Neuron (in vitro differentiated cells): ENCODE measurements around the gene NUTM1.

Experiments used
- H2AFZ ChIP-seq: one replicate; pipeline ENCODE4 v1.6.1; 2013; ENCODE audit warnings: low read depth, mild to moderate bottlenecking, inconsistent platforms, low read length, moderate library complexity
- H3K27me3 ChIP-seq: one replicate; pipeline ENCODE4 v1.6.1; 2013; ENCODE audit warnings: low read length; ENCODE audit not compliant: insufficient read depth
- H3K36me3 ChIP-seq: one replicate; pipeline ENCODE4 v1.6.1; 2013; ENCODE audit warnings: low read length; ENCODE audit not compliant: insufficient read depth
- H3K4me1 ChIP-seq: one replicate; pipeline ENCODE4 v1.6.1; 2013; ENCODE audit warnings: low read length; ENCODE audit not compliant: insufficient read depth
- H3K4me3 ChIP-seq: 2 replicates; pipeline ENCODE4 v1.5.1; 2013; ENCODE audit warnings: mild to moderate bottlenecking, low read length, moderate library complexity
- H3K9me3 ChIP-seq: one replicate; pipeline ENCODE4 v1.6.1; 2013; ENCODE audit warnings: low read length

The NUTM1 gene

DNA sequence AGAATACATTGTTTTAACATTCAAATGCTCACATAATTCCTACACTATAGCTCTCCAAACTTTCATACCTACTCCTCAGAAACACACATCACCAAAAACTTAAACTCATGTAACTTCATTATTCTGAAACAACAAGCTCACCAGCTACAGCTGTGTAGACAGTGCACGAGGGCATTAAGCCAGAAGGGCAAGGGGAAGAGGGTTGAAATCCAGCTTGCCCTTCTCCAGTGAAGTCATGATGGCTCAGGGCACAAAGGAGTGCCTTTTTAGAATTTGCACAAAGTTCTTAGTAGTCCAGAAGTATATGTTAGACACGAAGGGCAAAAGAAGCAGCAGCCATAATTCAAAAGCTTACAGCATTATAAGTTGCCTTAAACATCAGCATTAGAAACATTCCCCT, 14.1 kb upstream of the NUTM1 start:
- no peaks in the 10 kb centered on the region for H3K36me3 ChIP-seq
- H3K9me3 ChIP-seq: no peaks in the 10 kb centered on the region
- H3K27me3 ChIP-seq: no peaks in the 10 kb centered on the region
- no peak overlapping the region for H2AFZ ChIP-seq
- H3K4me3 ChIP-seq: no peak overlapping the region
- no peaks in the 10 kb centered on the region for H3K4me1 ChIP-seq

DNA sequence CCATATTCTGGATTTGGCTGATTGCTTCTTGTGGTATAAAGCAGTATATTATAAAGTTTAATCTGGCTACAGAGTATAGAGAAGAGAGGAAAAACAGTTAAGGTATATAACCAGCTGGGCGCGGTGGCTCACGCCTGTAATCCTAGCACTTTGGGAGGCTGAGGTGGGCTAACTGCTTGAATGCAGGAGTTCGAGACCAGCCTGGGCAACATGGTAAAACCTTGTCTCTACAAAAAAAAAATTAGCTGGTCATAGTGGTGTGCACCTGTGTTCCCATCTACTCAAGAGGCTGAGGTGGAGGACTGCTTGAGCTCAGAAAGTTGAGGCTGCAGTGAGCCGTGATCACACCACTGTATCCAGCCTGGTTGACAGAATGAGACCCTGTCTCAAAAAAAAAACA, 12.8 kb upstream of the NUTM1 start:
- no peak overlapping the region for H2AFZ ChIP-seq
- no peaks in the 10 kb centered on the region for H3K36me3 ChIP-seq
- no peaks in the 10 kb centered on the region for H3K27me3 ChIP-seq
- no peak overlapping the region for H3K4me3 ChIP-seq
- H3K4me1 ChIP-seq: peaks cover 2% of the 10 kb centered on the region
- no peaks in the 10 kb centered on the region for H3K9me3 ChIP-seq

GRCh38 chr15:34331809-34332208, 11.3 kb upstream of the NUTM1 start:
- Histone ChIP-seq H3K36me3 (no peaks in the 10 kb centered on the region), H3K9me3 (no peaks in the 10 kb centered on the region), H3K4me1 (peaks cover 6% of the 10 kb centered on the region), H2AFZ (no peak overlapping the region), H3K27me3 (no peaks in the 10 kb centered on the region), H3K4me3 (no peak overlapping the region)

DNA sequence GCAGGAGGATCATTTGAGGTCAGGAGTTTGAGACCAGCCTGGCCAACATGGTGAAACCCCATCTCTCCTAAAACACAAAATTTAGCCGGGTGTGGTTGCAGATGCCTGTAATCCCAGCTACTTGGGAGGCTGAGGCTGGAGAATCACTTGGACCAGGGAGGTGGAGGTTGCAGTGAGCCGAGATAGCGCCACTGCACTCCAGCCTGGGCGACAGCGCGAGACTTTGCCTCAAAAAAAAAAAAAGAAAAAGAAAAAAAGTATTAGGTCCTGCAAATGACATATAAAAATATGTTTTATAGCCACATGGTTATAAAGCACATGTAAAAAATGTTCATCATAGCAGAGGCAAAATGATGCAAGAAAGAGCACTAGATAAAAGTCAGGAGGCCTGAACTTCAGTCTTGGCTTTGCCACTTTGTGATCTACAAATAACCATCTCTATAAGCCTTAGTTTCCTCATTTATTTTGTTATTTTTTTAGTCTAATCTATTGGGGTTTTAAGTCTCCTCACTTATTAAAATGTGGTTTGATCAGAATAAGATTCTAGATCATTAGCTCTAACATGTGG, 10.5 kb upstream of the NUTM1 start:
- Histone ChIP-seq H3K36me3 (no peaks in the 10 kb centered on the region), H3K9me3 (no peaks in the 10 kb centered on the region), H3K4me1 (peaks cover 10% of the 10 kb centered on the region), H3K4me3 (no peak overlapping the region), H2AFZ (no peak overlapping the region), H3K27me3 (no peaks in the 10 kb centered on the region)

DNA sequence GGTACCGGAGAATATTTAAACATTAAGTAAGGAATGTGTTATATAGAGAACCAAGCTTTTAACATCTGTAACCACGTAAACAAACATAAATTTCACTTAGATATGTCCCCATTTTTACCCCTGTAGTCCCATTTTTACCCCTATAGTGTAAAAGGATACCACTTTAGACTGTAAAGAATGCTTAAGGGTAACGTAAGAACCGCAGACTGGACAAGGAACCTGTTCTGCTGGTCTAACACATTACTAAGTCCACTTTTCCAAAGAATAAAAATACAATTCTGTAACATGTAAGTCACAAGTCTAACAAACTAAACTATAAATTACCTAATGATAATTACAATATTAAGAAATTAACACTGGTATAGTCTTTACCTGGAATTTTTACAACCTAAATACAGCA, 8.4 kb upstream of the NUTM1 start:
- Histone ChIP-seq H2AFZ (no peak overlapping the region), H3K9me3 (no peaks in the 10 kb centered on the region), H3K27me3 (no peaks in the 10 kb centered on the region), H3K36me3 (peaks cover 4% of the 10 kb centered on the region), H3K4me1 (peaks cover 10% of the 10 kb centered on the region), H3K4me3 (no peak overlapping the region)

- no peak overlapping the region for H3K4me3 ChIP-seq
- H3K27me3 ChIP-seq: no peaks in the 10 kb centered on the region
- H2AFZ ChIP-seq: no peak overlapping the region
- peaks cover 6% of the 10 kb centered on the region for H3K36me3 ChIP-seq
- peaks cover 10% of the 10 kb centered on the region for H3K4me1 ChIP-seq
- H3K9me3 ChIP-seq: no peaks in the 10 kb centered on the region
Observed at GRCh38 chr15:34335176-34336032, 7.7 kb upstream of the NUTM1 start.

DNA sequence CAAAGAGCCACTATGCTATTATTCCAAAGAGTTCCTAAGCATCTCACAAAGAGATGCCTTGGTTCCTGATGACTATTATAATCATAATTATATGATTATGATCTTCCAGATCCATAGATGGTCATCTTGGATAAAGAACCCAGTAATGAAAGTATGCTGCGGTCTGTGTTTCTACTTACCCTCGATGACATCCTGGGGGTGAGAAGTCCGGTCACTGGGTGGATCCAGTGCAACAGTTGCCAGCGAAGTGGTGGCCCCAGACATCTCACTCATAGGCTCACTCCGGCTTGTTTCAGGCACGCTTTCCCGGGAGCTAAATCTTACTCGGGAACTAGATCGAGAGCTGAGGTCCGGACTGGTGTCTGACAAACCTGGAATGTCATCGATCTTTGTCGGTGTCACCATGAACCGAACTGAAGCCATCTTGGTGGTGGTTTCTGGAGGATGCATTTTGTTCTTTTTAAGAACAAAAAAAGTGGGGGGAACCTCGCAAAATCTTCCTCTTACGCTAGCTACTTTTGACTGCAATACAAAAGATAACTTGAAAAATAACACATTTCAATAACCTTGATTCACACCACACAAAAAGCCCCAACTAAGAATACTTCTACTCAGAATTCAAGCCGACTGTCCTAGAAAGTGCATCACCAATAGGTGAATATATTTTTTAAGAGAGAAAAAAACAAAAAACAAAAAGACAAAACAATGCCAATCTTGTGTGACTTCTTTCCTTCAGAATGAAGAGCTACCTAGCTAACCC, 6.7 kb upstream of the NUTM1 start:
- peak overlapping the region; percentile 85 for H3K4me3 ChIP-seq
- H3K36me3 ChIP-seq: peaks cover 15% of the 10 kb centered on the region
- peak overlapping the region; percentile 92 for H2AFZ ChIP-seq
- peaks cover 10% of the 10 kb centered on the region for H3K4me1 ChIP-seq
- H3K27me3 ChIP-seq: no peaks in the 10 kb centered on the region
- no peaks in the 10 kb centered on the region for H3K9me3 ChIP-seq

DNA sequence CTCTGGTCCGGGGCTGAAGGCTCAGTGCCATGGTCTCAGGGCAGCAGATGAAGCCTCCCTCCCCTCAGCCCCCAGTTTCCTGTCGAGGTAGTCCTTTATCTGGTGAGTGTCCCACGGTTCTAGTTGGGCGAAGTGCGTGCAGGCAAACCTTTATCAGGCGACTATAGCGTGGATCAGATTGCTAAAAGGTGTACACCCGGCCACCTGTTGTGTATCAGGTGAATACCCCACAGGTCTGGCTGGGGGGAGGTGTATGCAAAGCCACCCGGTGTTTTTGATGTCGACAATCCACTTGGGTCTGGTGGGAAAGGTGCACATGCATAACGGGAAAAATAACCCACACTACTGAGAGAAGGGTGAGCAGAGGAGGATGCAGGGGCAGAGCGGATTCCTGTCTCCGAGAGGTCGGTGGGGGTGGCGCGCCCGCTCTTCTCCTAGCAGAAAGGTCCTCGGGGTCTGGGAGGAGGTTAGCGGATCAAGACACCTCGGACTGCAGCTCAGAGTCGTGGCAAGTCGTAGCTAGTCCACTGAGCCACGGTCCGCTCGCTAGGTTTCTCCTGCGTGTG, 6.0 kb upstream of the NUTM1 start:
- Histone ChIP-seq H3K4me3 (peak overlapping the region; percentile 85), H3K27me3 (no peaks in the 10 kb centered on the region), H3K36me3 (peaks cover 19% of the 10 kb centered on the region), H3K4me1 (peaks cover 14% of the 10 kb centered on the region), H2AFZ (peak overlapping the region; percentile 92), H3K9me3 (no peaks in the 10 kb centered on the region)

DNA sequence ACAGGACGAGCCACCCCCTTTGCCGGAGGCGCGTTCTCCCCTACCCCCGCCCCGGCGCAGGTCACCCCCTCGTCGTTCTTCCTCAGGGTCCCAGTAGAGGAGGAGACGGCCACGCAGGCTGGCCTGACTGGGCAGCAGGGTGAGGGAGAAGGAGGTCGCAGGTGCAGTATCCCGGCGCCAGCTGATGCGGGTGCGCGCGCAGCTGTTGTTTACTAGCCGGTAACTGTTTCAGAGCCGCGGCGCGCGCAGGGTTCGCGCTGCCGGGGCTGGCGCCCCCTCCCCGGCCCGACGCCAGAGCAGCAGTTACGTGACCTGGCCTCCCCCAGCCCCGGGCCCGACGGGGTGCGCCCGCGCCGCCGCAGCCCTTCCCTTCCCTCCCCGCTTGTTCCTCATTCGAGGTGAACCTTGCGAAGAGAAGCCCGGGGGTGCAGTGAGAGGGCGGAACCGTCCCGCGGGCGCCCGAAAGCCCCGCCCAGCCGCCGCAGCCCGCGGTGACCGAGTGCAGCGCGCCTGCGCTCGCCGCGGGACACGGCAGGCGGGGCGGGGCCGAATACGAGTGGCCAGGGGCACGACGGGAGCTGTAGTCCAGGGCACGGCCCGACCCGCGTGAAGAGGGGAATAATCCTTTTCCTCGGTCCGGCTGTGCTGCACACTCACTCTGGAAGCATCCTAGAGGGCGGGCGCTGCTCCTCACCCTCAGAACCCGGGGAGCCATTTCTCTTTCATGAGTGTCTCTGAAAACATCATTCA, 5.4 kb upstream of the NUTM1 start, which contains the start of gene SLC12A6:
TSS of gene SLC12A6 (minus strand) at position 225 of the 750 bp plus-strand sequence. CDS start 1,101 bp downstream, outside the sequence.
- peaks cover 14% of the 10 kb centered on the region for H3K4me1 ChIP-seq
- peak within 1 kb of the TSS; percentile 85 for H3K4me3 ChIP-seq
- H3K9me3 ChIP-seq: no peaks in the 10 kb centered on the region
- no peaks in the 10 kb centered on the region for H3K27me3 ChIP-seq
- peak within 1 kb of the TSS; percentile 92 for H2AFZ ChIP-seq
- H3K36me3 ChIP-seq: peaks cover 19% of the 10 kb centered on the region

GRCh38 chr15:34338347-34338746, 4.8 kb upstream of the NUTM1 start:
- Histone ChIP-seq H3K4me1 (peaks cover 14% of the 10 kb centered on the region), H3K4me3 (peak overlapping the region; percentile 85), H3K36me3 (peaks cover 19% of the 10 kb centered on the region), H2AFZ (no peak overlapping the region), H3K9me3 (no peaks in the 10 kb centered on the region), H3K27me3 (no peaks in the 10 kb centered on the region)

GRCh38 chr15:34339946-34340345, 3.2 kb upstream of the NUTM1 start:
- Histone ChIP-seq H3K4me3 (no peak overlapping the region), H3K27me3 (no peaks in the 10 kb centered on the region), H3K36me3 (peaks cover 19% of the 10 kb centered on the region), H2AFZ (no peak overlapping the region), H3K4me1 (peaks cover 12% of the 10 kb centered on the region), H3K9me3 (no peaks in the 10 kb centered on the region)

- Histone ChIP-seq H3K36me3 (peaks cover 19% of the 10 kb centered on the region), H3K9me3 (no peaks in the 10 kb centered on the region), H3K4me3 (peak overlapping the region; percentile 87), H3K4me1 (peaks cover 10% of the 10 kb centered on the region), H3K27me3 (no peaks in the 10 kb centered on the region), H2AFZ (no peak overlapping the region)
Observed at GRCh38 chr15:34341381-34342212, 1.5 kb upstream of the NUTM1 start.
